Myocyte (in vitro differentiated cells): Measurements from ENCODE around the gene ZBED1. TPM values are rescaled to one million over a fixed set of nuclear protein-coding genes. Genes with fewer than 3 reads are reported as not detected.
"Not testable (repeated sequence)": the region's sequence is repeated elsewhere in the genome, so short reads cannot be mapped to it uniquely, and the experiment has no call there.

Experiments used
- DNase-seq: peaks from one replicate; pipeline ENCODE4 v3.0.0-alpha.2; 2012; ENCODE audit warnings: low read depth
- total RNA-seq: library from RNA; depleted of rRNA; stranded (reverse); fragments of >200 nt; gene quantifications from 2 replicates; pipeline ENCODE4 v1.2.3, GENCODE V29; 2014

The ZBED1 gene
- total RNA-seq, 1 donor from 2014 or later = 38.8 TPM

GRCh38 chrX:2520539-2520938, 19.8 kb upstream of the ZBED1 start:
- no peak for DNase-seq

- not testable (repeated sequence) for DNase-seq
These were observed 18.9 kb upstream of the ZBED1 start for GRCh38 chrX:2519638-2520037.

- DNase-seq = no peak
These were observed 16.3 kb upstream of the ZBED1 start for GRCh38 chrX:2517055-2517454.

GRCh38 chrX:2516623-2517022, 15.8 kb upstream of the ZBED1 start:
- DNase-seq = no peak

- DNase-seq = no peak
These were observed 13.4 kb upstream of the ZBED1 start for GRCh38 chrX:2514131-2514530.

GRCh38 chrX:2513121-2513664, 12.4 kb upstream of the ZBED1 start:
- DNase-seq = no peak

- DNase-seq = no peak
These were observed 11.7 kb upstream of the ZBED1 start for GRCh38 chrX:2512501-2512900.

- no peak for DNase-seq
These were observed 10.6 kb upstream of the ZBED1 start for GRCh38 chrX:2511326-2511725.

- no peak for DNase-seq
These were observed 8.0 kb upstream of the ZBED1 start for GRCh38 chrX:2508648-2509335.

- DNase-seq = no peak
These were observed 7.3 kb upstream of the ZBED1 start for GRCh38 chrX:2507904-2508627.

- no peak for DNase-seq
These were observed 6.4 kb upstream of the ZBED1 start for GRCh38 chrX:2507196-2507595.

- DNase-seq = not testable (repeated sequence)
These were observed 4.6 kb upstream of the ZBED1 start for GRCh38 chrX:2505341-2505740.

- no peak for DNase-seq
These were observed 4.0 kb upstream of the ZBED1 start for GRCh38 chrX:2504706-2505332.

- no peak for DNase-seq
These were observed 3.1 kb upstream of the ZBED1 start for GRCh38 chrX:2503591-2504500.

GRCh38 chrX:2502668-2503519, 2.1 kb upstream of the ZBED1 start:
- DNase-seq = no peak

GRCh38 chrX:2502120-2502667, 1.4 kb upstream of the ZBED1 start:
- DNase-seq = no peak

GRCh38 chrX:2501559-2502102, 855 bp upstream of the ZBED1 start:
- DNase-seq = no peak

GRCh38 chrX:2500091-2500802, 529 bp downstream of the ZBED1 start:
- peak; percentile 59 for DNase-seq

- DNase-seq = no peak
These were observed 1.3 kb downstream of the ZBED1 start for GRCh38 chrX:2499507-2499906.
